NCI-H748 (cell line): Measurements from ENCODE around the gene SF3A2.
"Not testable (repeated sequence)": the region's sequence is repeated elsewhere in the genome, so short reads cannot be mapped to it uniquely, and the experiment has no call there.

ENCODE experiments used
- DNase-seq: peaks from one replicate; lab custom pipeline; 2025; ENCODE audit not compliant: unreplicated experiment; lab: John Stamatoyannopoulos, UW

The SF3A2 gene

GRCh38 chr19:2273356-2274184 is 36.9 kb downstream of the SF3A2 start:
- DNase-seq: no peak

DNA sequence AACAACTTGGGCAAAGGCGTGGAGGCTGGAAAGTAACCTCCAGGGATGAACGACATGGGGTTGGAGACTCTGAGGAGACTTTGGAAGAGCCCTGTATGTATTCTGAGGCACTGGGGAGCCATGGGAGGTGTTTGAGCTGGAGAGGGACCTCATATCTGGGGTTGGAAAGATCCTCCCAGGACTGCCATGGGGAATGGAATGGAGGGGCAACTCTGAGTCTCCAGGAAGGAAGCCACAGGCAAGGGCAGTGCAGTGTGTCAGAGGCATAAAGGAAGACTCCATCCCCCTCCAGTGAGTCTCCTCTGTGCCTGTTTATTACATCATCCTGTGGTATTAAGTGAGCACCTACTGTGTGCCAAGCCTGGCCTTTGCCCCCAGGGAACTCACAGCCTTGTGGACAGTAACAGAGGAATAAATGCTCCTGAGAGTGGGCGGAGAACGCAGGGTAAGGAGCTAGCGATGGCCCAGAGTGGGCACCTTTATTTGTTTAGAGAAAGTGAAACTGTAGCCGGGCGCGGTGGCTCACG is 37.6 kb downstream of the SF3A2 start:
- DNase-seq: no peak

- DNase-seq: peak; percentile 52
Measured at GRCh38 chr19:2274931-2275535, 38.4 kb downstream of the SF3A2 start.

GRCh38 chr19:2275588-2276428 is 39.2 kb downstream of the SF3A2 start:
- no peak for DNase-seq

GRCh38 chr19:2276429-2276986 is 39.9 kb downstream of the SF3A2 start:
- DNase-seq: no peak

DNA sequence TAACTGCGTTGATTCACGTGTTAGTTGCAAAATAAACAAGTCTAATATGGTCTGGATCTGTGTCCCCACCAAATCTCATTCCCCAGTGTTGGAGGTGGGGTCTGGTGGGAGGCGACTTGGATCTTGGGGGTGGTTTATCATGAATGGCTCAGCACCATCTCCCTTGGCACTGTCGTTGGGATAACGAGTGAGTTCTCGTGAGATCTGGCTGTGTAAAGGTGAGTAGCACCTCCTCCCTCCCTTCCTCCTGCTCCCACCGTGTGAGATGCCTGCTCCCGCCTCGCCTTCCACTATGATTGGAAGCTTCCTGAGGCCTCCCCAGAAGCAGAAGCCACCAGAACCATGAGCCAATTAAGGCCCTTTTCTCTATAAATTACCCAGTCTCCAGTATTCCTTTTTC is 40.5 kb downstream of the SF3A2 start:
- DNase-seq: no peak

- no peak for DNase-seq
Measured at GRCh38 chr19:2278459-2279158, 42.0 kb downstream of the SF3A2 start.

GRCh38 chr19:2280633-2281264 is 44.1 kb downstream of the SF3A2 start:
- no peak for DNase-seq

DNA sequence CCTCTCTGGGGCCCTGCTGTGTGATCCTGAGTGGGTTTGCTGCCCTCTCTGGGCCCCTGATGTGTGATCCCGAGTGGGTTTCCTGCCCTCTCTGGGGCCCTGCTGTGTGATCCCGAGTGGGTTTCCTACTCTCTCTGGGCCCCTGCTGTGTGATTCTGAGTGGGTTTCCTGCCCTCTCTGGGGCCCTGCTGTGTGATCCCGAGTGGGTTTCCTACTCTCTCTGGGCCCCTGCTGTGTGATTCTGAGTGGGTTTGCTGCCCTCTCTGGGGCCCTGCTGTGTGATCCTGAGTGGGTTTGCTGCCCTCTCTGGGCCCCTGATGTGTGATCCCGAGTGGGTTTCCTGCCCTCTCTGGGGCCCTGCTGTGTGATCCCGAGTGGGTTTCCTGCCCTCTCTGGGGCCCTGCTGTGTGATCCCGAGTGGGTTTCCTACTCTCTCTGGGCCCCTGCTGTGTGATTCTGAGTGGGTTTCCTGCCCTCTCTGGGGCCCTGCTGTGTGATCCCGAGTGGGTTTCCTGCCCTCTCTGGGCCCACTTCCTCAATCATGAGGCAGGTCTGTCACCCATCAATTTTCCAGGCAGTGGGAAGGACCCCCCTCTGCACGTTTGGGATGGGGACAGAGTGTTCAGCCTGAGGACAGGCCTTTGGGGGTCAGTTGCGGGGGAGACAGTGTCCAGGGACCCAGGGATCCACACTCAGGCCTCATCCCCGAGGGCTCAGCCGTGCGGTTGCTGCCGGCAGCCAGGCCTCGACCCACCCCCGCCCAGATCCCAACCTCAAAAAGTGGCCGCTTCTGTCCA is 44.8 kb downstream of the SF3A2 start:
- not testable (repeated sequence) for DNase-seq

DNA sequence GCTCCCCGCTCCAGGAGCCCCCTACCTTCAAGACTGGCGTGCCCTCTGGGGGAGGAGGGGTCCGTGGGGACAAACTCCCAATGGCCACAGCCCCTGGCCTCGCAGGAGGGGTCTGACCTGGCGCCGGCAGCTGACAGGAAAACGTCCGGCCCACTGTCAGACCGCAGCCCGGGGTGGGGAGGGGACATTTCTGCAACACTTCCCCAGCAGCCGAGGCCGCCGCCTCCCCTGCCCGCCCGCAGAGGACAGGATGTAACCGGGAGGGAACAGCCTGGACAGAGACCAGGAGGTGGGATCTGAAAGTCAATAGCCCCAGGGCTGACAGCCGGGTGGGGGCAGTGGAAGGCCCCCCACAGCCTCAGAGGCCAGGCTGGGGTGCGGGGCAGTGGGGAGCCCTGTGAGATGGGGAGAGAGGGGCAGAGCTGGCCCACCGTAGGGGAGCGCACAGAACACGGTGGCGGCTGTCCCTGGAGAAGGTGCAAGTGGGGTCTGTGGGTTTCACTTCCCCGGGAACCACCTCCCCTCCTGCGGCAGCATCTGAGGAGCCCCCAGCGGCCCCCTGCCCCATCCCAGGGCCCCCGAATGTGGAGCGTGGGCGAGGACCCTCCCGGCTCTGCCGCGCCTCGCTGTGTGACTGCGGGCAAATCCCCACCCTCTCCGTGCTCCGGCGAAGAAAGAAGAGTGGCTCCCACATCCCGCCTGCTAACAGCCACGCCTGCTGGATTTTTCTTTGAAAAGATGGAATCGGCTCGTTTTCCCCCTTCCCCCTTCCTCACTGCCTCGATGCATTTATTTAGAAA is 45.6 kb downstream of the SF3A2 start, which contains the start of gene PEAK3:
TSS of gene PEAK3 (minus strand) at position 114 of the 800 bp plus-strand sequence. CDS start 1,244 bp downstream, outside the sequence.
- DNase-seq: no peak

DNA sequence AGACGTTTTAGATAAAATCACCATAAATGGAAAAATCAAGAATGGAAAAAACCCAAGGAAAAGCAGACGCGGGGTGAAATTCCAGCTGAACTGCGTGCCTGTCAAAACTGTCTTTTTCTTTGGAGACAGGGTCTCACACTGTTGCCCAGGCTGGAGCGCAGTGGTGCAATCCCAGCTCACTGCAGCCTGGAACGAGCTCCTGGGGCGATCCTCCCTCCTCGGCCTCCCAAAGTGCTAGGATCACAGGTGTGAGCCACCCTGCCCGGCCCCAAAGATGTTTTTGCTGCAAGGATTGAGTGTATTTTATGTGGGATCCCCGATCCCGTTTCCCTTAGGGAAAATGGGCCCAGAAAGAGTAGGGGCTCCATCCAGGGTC is 46.2 kb downstream of the SF3A2 start:
- no peak for DNase-seq

DNA sequence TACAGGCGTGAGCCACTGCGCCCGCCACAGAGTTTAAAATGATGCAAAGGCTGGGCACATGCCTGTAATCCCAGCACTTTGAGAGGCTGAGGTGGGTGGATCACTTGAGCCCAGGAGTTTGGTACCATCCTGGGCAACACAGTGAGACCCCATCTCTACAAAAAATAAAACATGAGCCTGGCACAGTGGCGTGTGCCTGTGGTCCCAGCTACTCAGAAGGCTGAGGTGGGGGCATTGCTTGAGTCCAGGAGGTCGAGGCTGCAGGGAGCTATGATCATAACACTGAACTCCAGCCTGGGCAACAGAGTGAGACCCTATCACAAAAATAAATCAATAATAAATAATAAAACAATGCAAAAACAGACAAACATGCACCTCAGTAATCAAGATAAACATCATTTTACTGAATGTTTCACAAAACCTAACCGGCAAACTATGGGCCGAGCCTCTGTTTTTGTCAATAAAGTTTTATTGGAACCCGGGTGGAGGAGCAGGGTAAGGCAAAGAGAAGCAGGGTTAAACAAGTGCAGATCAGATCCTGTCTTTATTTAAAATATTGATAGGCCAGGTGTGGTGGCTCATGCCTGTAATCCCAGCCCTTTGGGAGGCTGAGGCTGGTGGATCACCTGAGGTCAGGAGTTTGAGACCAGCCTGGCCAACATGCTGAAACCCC is 47.3 kb downstream of the SF3A2 start:
- no peak for DNase-seq

DNA sequence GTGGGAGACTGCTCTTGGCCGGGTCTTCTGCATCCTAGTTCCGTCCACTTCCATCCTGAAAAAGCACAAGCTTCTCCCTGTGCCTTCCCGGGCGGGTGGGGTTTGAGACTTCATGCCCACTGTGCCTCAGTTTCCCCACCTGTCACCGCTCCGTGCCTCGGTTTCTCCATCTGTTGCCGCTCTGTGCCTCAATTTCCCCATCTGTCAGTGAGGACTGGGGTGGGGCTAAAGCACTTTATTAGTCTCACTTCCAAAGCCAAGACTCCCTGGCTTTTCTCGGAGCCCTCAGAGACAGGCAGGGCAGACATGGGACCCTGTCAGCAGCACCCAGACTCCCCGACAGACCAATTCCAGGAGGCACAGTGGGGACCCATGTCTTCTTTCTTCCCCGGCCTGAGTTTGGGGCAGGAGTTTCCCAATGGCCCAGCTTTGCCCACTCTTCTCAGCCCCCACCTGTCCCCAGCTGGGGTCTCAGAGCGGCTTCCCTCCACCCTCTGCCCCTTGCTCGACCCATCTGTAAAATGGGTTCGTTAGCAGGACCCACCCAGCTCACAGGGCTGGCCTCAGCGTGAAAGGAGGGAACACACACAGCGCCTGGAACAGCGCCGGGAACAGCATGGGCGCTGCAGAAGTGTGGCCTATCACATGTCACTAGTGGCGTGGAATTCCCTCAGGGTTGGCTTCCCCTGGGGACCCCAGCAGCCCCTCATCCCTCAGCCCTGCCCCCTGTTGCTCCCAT is 49.9 kb downstream of the SF3A2 start:
- no peak for DNase-seq

DNA sequence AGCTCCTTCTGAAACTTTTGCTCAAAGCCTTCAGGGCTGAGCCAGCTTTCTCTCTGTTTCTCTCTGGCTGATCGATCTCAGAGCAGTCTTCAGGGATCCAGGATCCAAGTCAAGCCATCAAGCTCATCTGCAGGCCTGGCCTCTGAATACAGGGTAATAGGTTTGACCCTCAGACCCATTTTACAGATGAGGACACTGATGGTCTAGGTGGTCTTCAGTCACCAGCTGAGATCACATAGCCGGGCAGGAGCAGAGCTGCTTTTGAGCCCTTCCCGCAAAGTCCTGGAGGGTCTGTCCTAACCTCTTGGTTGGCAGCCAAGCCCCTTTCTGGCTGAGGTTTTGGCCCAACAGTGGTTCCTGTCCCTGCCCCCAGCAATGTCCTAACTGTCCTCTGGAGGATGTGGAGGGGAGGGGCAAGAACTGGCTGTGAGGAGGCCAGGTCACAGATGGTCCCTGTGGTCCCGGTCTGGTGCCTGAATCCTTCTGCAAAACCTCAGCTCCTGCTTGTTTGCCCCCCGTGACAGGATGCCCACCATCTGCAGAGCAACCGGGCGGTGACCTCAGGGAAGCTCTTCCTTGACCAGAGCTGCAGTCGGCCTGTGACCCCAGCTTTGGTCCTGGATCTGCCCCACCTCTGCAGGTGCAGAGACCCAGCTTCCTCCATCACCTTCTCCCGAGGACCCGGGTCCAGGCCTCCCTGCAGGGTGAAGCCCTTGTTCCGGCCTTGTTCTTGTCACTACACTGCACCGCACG is 51.1 kb downstream of the SF3A2 start:
- DNase-seq: no peak

- no peak for DNase-seq
Measured at GRCh38 chr19:2288338-2288817, 51.8 kb downstream of the SF3A2 start.
